Stimulated activated naive CD8-positive, alpha-beta T cell treated with anti-CD3 and anti-CD28 coated beads, Interleukin-15, amount 100 ng/mL, for 72 hours (primary cell): Measurements from ENCODE around the gene SV2C.
"Not testable (repeated sequence)": the region's sequence is repeated elsewhere in the genome, so short reads cannot be mapped to it uniquely, and the experiment has no call there.

Experiments
- ATAC-seq: fragments of 150-1000 bp; cut with Tn5 transposase; 2 replicates; pipeline ENCODE4 v1.10.0; 2021; ENCODE audit warnings: mild to moderate bottlenecking, moderate library complexity
- DNase-seq, 2 donors: peaks; one replicate each; pipeline ENCODE4 v3.0.0; 2021 to 2022
- H3K27ac Mint-ChIP-seq, 2 donors: one replicate each; pipeline ENCODE4 v1.8.0; 2022; ENCODE audit warnings: mild to moderate bottlenecking in 2 of 2, mixed read lengths in 2 of 2, moderate library complexity in 2 of 2
- H3K27me3 Mint-ChIP-seq: one replicate; pipeline ENCODE4 v1.8.0; 2022; ENCODE audit warnings: mixed read lengths
- H3K4me1 Mint-ChIP-seq: one replicate; pipeline ENCODE4 v1.8.0; 2022; ENCODE audit warnings: mild to moderate bottlenecking, mixed read lengths
- H3K4me3 Mint-ChIP-seq, 2 donors: one replicate each; pipeline ENCODE4 v1.8.0; 2022; ENCODE audit warnings: mild to moderate bottlenecking in 2 of 2, mixed read lengths in 2 of 2, moderate library complexity in 1 of 2
- H3K9me3 Mint-ChIP-seq, 2 donors: one replicate each; pipeline ENCODE4 v1.8.0; 2022; ENCODE audit warnings: mixed read lengths in 2 of 2

Gene SV2C

GRCh38 chr5:76332611-76333205 is 249.5 kb downstream of the SV2C start:
- no peaks in the 10 kb centered on the region for H3K9me3 Mint-ChIP-seq
- no peaks in the 10 kb centered on the region for H3K27me3 Mint-ChIP-seq
- H3K27ac Mint-ChIP-seq = no peak overlapping the region
- H3K4me1 Mint-ChIP-seq = peaks cover 23% of the 10 kb centered on the region
- H3K4me3 Mint-ChIP-seq = no peak overlapping the region
- DNase-seq = no peak
- ATAC-seq = peak; percentile 37

- no peak for DNase-seq
- Mint-ChIP-seq H3K4me1 (peaks cover 31% of the 10 kb centered on the region), H3K9me3 (no peaks in the 10 kb centered on the region), H3K4me3 (no peak overlapping the region), H3K27ac (peak overlapping the region in 1 of 2 donors; percentile 1), H3K27me3 (no peaks in the 10 kb centered on the region)
- ATAC-seq = no peak
Measured at GRCh38 chr5:76333571-76333970, 250.4 kb downstream of the SV2C start.

GRCh38 chr5:76334574-76334973 is 251.4 kb downstream of the SV2C start:
- Mint-ChIP-seq H3K4me1 (peaks cover 31% of the 10 kb centered on the region), H3K27ac (no peak overlapping the region), H3K27me3 (no peaks in the 10 kb centered on the region), H3K9me3 (no peaks in the 10 kb centered on the region), H3K4me3 (no peak overlapping the region)
- ATAC-seq = no peak
- DNase-seq = no peak

GRCh38 chr5:76335451-76335850 is 252.3 kb downstream of the SV2C start:
- ATAC-seq, H3K27ac Mint-ChIP-seq, H3K9me3 Mint-ChIP-seq, H3K4me3 Mint-ChIP-seq, DNase-seq, H3K27me3 Mint-ChIP-seq: not testable (repeated sequence)
- H3K4me1 Mint-ChIP-seq = peaks cover 31% of the 10 kb centered on the region

- H3K27me3 Mint-ChIP-seq, H3K4me3 Mint-ChIP-seq, DNase-seq, ATAC-seq, H3K9me3 Mint-ChIP-seq: not testable (repeated sequence)
- Mint-ChIP-seq H3K4me1 (peaks cover 25% of the 10 kb centered on the region), H3K27ac (peak overlapping the region in 1 of 2 donors; percentile 7)
Measured at GRCh38 chr5:76336253-76336809, 253.1 kb downstream of the SV2C start.

- Mint-ChIP-seq H3K4me3 (no peak overlapping the region), H3K27ac (peak overlapping the region in 1 of 2 donors; percentile 63), H3K4me1 (peaks cover 26% of the 10 kb centered on the region), H3K9me3 (no peaks in the 10 kb centered on the region), H3K27me3 (no peaks in the 10 kb centered on the region)
- ATAC-seq = peak; percentile 58
- peak; percentile 13 to 25 for DNase-seq
Measured at GRCh38 chr5:76337953-76338451, 254.8 kb downstream of the SV2C start.

GRCh38 chr5:76339919-76340318 is 256.7 kb downstream of the SV2C start:
- ATAC-seq (no peak), DNase-seq (no peak)
- Mint-ChIP-seq H3K4me3 (no peak overlapping the region), H3K4me1 (peaks cover 20% of the 10 kb centered on the region), H3K9me3 (no peaks in the 10 kb centered on the region), H3K27me3 (no peaks in the 10 kb centered on the region), H3K27ac (no peak overlapping the region)

- Mint-ChIP-seq H3K4me3 (no peak overlapping the region), H3K27ac (no peak overlapping the region), H3K27me3 (no peaks in the 10 kb centered on the region), H3K4me1 (peaks cover 20% of the 10 kb centered on the region), H3K9me3 (no peaks in the 10 kb centered on the region)
- DNase-seq (no peak), ATAC-seq (peak; percentile 39)
Measured at GRCh38 chr5:76341651-76342334, 258.6 kb downstream of the SV2C start.

- DNase-seq = no peak
- Mint-ChIP-seq H3K4me1 (peaks cover 18% of the 10 kb centered on the region), H3K4me3 (no peak overlapping the region), H3K27me3 (no peaks in the 10 kb centered on the region), H3K27ac (no peak overlapping the region), H3K9me3 (no peaks in the 10 kb centered on the region)
- no peak for ATAC-seq
Measured at GRCh38 chr5:76342474-76342873, 259.3 kb downstream of the SV2C start.

GRCh38 chr5:76345582-76345981 is 262.4 kb downstream of the SV2C start:
- no peak overlapping the region for H3K4me3 Mint-ChIP-seq
- H3K27me3 Mint-ChIP-seq = no peaks in the 10 kb centered on the region
- no peak overlapping the region for H3K27ac Mint-ChIP-seq
- peaks cover 8% of the 10 kb centered on the region for H3K4me1 Mint-ChIP-seq
- DNase-seq (no peak), ATAC-seq (no peak)
- H3K9me3 Mint-ChIP-seq = no peaks in the 10 kb centered on the region

GRCh38 chr5:76351176-76351575 is 268.0 kb downstream of the SV2C start:
- H3K4me3 Mint-ChIP-seq = no peak overlapping the region
- H3K9me3 Mint-ChIP-seq = no peaks in the 10 kb centered on the region
- no peaks in the 10 kb centered on the region for H3K4me1 Mint-ChIP-seq
- ATAC-seq = no peak
- no peaks in the 10 kb centered on the region for H3K27me3 Mint-ChIP-seq
- no peak for DNase-seq
- no peak overlapping the region for H3K27ac Mint-ChIP-seq

GRCh38 chr5:76351577-76351976 is 268.4 kb downstream of the SV2C start:
- Mint-ChIP-seq H3K4me3 (no peak overlapping the region), H3K27ac (no peak overlapping the region), H3K27me3 (no peaks in the 10 kb centered on the region), H3K9me3 (no peaks in the 10 kb centered on the region), H3K4me1 (no peaks in the 10 kb centered on the region)
- ATAC-seq (no peak), DNase-seq (no peak)

- no peak overlapping the region for H3K27ac Mint-ChIP-seq
- ATAC-seq (no peak), DNase-seq (no peak)
- H3K27me3 Mint-ChIP-seq = no peaks in the 10 kb centered on the region
- H3K9me3 Mint-ChIP-seq = no peaks in the 10 kb centered on the region
- no peak overlapping the region for H3K4me3 Mint-ChIP-seq
- H3K4me1 Mint-ChIP-seq = no peaks in the 10 kb centered on the region
Measured at GRCh38 chr5:76356887-76357286, 273.7 kb downstream of the SV2C start.

GRCh38 chr5:76363352-76364225 is 280.4 kb downstream of the SV2C start:
- no peak for ATAC-seq
- no peak overlapping the region for H3K27ac Mint-ChIP-seq
- H3K4me3 Mint-ChIP-seq = no peak overlapping the region
- H3K4me1 Mint-ChIP-seq = peaks cover 17% of the 10 kb centered on the region
- DNase-seq = no peak
- no peaks in the 10 kb centered on the region for H3K9me3 Mint-ChIP-seq
- peaks cover 13% of the 10 kb centered on the region for H3K27me3 Mint-ChIP-seq

GRCh38 chr5:76364226-76364589 is 281.0 kb downstream of the SV2C start:
- Mint-ChIP-seq H3K4me3 (no peak overlapping the region), H3K4me1 (peaks cover 23% of the 10 kb centered on the region), H3K27ac (no peak overlapping the region), H3K9me3 (peaks cover 0 to 5% of the 10 kb centered on the region in 2 donors), H3K27me3 (peaks cover 13% of the 10 kb centered on the region)
- no peak for DNase-seq
- ATAC-seq = no peak
